Globus pallidus (tissue), 1 donor: ENCODE data around the gene SEMA4D.

Experiments used
- DNase-seq: peaks from one replicate; pipeline ENCODE4 v3.0.0-alpha.2; 2015; ENCODE audit warnings: low spot score

Gene SEMA4D

GRCh38 chr9:89410641-89411350, 87.1 kb downstream of the SEMA4D start:
- DNase-seq, result no peak

GRCh38 chr9:89410022-89410421, 87.9 kb downstream of the SEMA4D start:
- DNase-seq, result no peak

DNA sequence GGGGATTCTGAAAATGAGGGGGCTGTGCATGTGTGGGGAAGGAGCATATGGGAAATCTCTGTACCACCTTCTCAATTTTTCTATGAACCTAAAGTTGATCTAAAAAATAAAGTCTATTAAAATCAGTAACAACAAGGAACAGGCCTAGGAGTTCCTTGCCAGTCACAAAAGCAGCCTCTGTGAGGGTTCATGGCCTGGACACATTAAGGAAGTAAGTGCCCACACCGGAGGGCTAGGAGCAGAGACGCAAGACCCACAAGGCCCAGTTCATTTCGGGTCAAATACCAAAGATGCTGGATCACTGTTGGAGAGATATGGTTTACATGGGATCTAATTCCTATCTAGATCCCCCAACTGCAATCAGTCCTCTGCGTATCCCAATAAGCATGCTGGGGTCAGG, 88.4 kb downstream of the SEMA4D start:
- no peak for DNase-seq

- no peak for DNase-seq
Observed at GRCh38 chr9:89408628-89409101, 89.2 kb downstream of the SEMA4D start.

DNA sequence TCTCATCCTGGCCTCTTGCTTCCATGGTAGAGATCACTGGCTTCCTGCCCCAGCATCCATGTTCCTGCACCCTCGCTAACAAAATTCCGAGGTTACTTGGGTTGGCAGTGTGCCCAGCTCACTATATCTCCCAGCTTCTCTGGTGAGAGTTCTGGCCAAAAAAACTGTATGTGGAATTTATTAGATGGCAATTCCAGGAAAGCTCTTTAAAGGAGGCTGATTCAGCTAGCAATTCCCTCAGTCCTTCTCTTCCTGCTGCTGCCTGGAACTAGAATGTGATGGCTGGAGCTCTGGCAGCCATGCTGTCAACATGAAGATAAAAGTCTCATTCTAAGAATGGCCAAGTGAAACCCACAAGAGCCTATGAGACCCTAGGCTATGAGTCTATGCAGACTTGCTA, 90.8 kb downstream of the SEMA4D start:
- no peak for DNase-seq

- peak; percentile 65 for DNase-seq
Observed at GRCh38 chr9:89405826-89406225, 92.1 kb downstream of the SEMA4D start.

- DNase-seq, result no peak
Observed at GRCh38 chr9:89404074-89404473, 93.8 kb downstream of the SEMA4D start.

- DNase-seq, result no peak
Observed at GRCh38 chr9:89402695-89403427, 95.1 kb downstream of the SEMA4D start.

GRCh38 chr9:89400403-89401116, 97.4 kb downstream of the SEMA4D start:
- peak; percentile 59 for DNase-seq

DNA sequence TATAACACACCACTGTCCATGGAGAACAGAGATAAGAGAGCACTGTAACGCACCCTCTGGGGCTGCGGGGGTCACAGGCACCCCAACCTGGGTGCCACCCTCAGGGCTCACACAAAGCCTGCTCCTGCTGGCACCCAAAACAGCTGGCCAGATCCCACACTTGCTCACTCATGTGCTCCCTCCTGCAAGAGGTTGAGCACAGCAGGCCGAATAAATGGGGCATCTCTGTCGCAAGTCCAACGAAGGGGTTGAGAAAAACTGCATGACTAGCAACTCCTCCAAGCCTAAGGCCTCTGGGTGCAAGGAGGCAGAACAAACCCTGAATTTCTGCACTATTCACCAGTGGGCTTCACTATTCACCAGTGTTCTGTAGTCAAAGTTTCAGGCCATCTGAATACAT, 99.3 kb downstream of the SEMA4D start:
- no peak for DNase-seq

DNA sequence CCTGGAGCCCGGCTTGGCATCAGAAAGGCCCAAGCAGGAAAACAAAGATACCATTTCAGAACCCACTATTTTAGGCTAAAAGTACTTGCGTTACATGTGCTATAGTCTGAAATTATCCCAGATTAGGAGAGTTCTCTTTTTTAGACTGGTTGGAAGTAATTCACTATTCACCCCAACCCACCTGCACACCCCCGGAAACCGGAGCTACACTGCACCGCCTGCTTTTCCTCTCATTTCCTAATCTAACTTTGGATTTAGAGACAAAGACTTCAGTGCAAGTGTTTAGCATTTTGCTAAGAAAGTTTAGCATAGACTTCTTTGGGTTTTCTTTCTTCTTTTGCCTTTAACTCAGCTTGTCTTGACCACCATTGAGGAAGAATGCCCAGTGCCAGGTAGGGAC, 100.4 kb downstream of the SEMA4D start:
- DNase-seq, result no peak

DNA sequence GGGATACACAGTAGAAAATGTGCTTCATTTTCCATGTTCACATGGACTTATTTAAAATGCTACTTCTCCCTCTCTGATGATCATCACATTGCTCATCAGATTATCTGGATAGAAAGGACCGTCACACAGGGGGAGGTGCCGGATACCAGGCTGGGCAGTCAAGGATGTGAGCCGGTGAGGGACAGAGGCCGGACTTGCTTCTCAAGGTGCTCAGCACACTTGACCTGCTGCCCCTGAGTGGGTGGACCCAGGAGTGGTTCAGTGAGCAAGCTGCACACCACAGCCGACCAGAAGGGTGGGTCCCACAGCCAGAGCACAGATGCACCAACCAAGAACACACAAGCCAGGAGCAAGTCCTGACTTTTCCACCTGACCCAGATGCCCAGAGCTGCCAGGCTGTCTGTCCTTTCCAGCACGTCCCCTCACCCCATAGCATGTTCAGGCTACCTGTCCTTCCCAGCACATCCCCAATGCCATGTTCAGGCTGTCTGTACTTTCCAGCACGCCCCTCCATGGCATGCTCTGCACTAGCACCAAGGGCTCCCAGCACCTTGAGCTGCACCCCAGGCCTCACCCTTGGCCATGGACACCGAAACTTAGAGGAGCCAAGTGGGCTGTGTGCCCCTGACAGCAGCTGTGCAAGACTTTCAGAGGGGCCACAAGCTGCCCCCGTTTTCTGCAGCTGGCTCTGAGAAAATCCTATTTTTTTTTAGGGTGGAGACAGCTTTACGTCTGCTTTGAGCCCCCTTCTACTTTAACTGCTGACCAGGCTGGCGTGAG, 101.8 kb downstream of the SEMA4D start:
- DNase-seq, result no peak

- no peak for DNase-seq
Observed at GRCh38 chr9:89394412-89394811, 103.5 kb downstream of the SEMA4D start.

DNA sequence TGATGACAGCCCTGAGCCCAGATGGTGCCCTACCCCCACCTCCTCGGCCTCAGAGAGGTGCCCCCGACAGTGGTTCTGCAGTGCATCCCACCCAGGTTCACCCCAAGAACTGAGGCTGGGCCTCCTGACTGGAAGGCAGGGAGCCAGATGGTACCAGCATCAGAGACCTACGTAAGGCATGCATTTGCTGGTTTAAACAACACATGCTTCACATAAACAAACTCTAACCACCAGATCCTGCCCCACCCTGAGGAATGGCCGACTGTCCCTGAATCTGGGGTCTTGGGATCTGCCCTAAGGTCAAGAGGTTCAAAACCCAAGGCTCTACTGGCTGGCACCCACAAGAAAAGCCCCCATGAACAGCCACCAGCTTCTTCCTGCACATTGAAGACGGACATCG, 106.3 kb downstream of the SEMA4D start:
- DNase-seq, result no peak

DNA sequence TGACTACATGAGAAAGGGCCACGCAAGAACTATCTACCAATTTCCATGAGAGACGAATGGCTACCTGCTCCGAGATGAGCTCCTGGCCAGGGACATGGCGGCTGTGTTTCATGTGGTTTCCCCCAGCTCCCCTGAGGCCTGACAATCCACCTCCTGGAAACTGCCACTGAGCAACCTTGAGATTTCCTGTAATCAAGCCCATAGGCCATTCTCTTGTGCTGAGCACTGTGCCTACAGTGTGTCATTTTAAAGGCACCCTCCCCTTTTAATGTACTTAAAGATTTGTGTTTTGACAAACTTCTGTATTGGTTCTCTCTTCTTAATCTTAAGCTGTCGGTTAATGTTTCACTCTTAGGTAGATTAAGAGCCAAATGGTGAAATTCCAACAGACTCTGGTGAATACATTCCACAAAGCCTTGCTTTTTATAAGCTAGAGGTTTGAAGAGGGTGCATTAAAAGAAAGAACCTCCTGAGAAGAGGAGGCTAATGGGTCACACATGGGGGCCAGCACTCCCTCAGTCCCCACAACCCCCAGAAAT, 107.3 kb downstream of the SEMA4D start:
- no peak for DNase-seq

DNA sequence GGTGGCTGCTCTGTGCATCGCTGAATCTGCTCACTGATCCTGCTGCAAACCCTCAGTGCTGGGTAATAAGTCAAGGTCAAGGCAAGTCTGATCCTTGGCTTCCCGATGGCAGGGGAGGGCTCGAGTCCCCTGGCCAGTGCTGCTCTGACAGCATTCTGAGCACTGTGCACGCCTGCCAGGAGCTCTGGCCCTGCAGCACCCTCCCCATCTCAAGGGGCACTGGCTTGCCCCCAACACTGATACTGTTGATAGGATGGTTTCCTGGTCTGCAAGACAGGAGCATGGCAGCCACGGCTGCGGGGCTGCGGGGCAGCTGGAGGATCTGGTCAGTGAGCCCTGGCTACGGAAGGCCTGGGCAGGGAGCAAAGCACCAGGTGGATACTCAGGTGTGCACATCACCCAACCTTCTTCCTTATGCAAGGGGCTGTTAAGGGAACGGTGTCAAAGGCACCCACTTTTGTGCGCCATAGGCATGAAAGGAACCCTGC, 107.8 kb downstream of the SEMA4D start:
- DNase-seq, result no peak

GRCh38 chr9:89388868-89389177, 109.1 kb downstream of the SEMA4D start:
- DNase-seq, result no peak

DNA sequence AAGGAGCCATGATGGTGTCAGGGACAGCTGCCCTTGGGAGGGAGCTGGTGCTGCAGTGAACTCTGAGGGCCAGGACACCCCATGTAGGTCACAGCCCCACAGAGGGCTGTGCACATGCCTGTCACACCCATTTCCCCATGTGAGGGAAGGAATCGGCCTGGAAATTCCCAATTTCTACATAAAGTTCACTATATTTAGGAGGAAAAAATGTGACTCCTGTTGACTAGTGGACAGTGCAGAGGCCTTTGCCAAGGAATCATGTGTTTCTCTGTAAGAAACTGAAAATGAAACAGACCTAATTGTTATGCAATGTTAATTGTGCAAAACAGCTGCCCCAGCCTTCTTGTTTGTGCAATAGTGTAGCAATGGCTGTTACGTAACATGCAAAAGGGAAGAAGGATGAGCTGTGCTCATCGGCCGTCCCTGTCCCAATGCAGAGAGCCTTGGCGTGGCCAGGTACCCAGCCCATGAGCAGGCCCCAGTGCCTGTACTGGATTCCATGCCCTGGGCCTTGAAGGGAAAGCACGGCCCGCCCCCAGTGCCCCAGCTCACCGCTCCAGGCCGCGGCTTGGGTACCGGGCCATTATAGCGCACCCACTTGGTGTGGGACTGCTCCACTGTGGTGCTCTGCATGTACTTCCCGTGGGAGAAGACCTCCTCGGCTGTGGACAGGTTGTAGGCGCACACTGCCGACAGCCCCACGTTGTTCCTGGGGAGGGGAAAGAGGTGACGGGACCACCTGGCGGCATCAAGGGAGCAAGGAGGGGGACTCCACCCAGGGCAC, 109.6 kb downstream of the SEMA4D start:
- DNase-seq, result peak; percentile 70

GRCh38 chr9:89387197-89387849, 110.6 kb downstream of the SEMA4D start:
- DNase-seq, result no peak

- no peak for DNase-seq
Observed at GRCh38 chr9:89386797-89387196, 111.1 kb downstream of the SEMA4D start.

GRCh38 chr9:89386206-89386605, 111.7 kb downstream of the SEMA4D start:
- DNase-seq, result no peak
